Panc1 (cell line): Measurements from ENCODE around the gene AP3S2. TPM values are rescaled to one million over a fixed set of nuclear protein-coding genes. Genes with fewer than 3 reads are reported as not detected.

Source experiments
- ATAC-seq: fragments of 200-7000 bp; cut with Tn5 transposase; 2 replicates; pipeline ENCODE4 v1.9.1; 2020; ENCODE audit warnings: mild to moderate bottlenecking, moderate library complexity
- BruUV-seq: library from RNA; stranded (reverse); fragments of 400-500 nt; replicated peaks from 2 replicates; lab custom pipeline; 2021; lab: Mats Ljungman, UMichigan
- CTCF ChIA-PET: fragments of 300-600 bp; sonication (Branson Sonifier 250); formaldehyde crosslinking; loops from one replicate; lab custom pipeline; 2022; ENCODE audit warnings: antibody characterized with exemption; lab: Charles Lee
- POLR2A ChIA-PET: fragments of 300-600 bp; sonication (Branson Sonifier 250); formaldehyde crosslinking; loops from one replicate; lab custom pipeline; 2022; ENCODE audit warnings: antibody characterized with exemption; lab: Charles Lee
- DNase-seq: peaks from one replicate; pipeline ENCODE4 v3.0.0-alpha.2; 2010; ENCODE audit warnings: low read depth, low spot score
- H3K27ac ChIP-seq: 2 replicates; pipeline ENCODE4 v1.5.1; 2011; ENCODE audit warnings: mild to moderate bottlenecking, low read length, inconsistent platforms
- H3K27me3 ChIP-seq: fragments of 200-500 bp; sonication (Bioruptor generic); 2 replicates; pipeline ENCODE4 v1.6.0; 2014; ENCODE audit warnings: low read length, inconsistent platforms; ENCODE audit not compliant: control insufficient read depth, insufficient read depth
- H3K36me3 ChIP-seq: fragments of 200-500 bp; sonication (Bioruptor generic); 2 replicates; pipeline ENCODE4 v1.5.1; 2014; ENCODE audit warnings: inconsistent platforms, mild to moderate bottlenecking, low read length, moderate library complexity; ENCODE audit not compliant: control insufficient read depth, insufficient read depth
- H3K4me1 ChIP-seq: 2 replicates; pipeline ENCODE4 v1.5.1; 2011; ENCODE audit warnings: inconsistent platforms, mild to moderate bottlenecking, low read length, moderate library complexity; ENCODE audit not compliant: control insufficient read depth, insufficient read depth
- H3K4me3 ChIP-seq, 2 experiments: 2 replicates each; pipeline ENCODE4 v1.5.1; 2011 to 2012; ENCODE audit warnings: low read depth in 2 of 2, low read length in 2 of 2, mild to moderate bottlenecking in 2 of 2, inconsistent platforms in 1 of 2, moderate library complexity in 1 of 2
- H3K9me3 ChIP-seq: fragments of 200-500 bp; sonication (Bioruptor generic); 2 replicates; pipeline ENCODE4 v1.5.1; 2014; ENCODE audit warnings: low read depth, mild to moderate bottlenecking, inconsistent platforms, low read length, moderate library complexity; ENCODE audit not compliant: control insufficient read depth, insufficient read depth
- POLR2AphosphoS5 ChIP-seq: IDR thresholded peaks from 2 replicates; pipeline ENCODE4 v1.6.1; 2012; ENCODE audit warnings: mild to moderate bottlenecking, low read depth, low read length, moderate library complexity
- SIN3A ChIP-seq: IDR thresholded peaks from 2 replicates; pipeline ENCODE4 v1.6.1; 2012; ENCODE audit warnings: low read depth, mild to moderate bottlenecking, low read length, moderate library complexity, borderline replicate concordance; ENCODE audit not compliant: insufficient read depth
- TCF7L2 ChIP-seq: IDR thresholded peaks from 2 replicates; pipeline ENCODE4 v1.6.1; 2011; ENCODE audit warnings: mild to moderate bottlenecking, low read depth, low read length, inconsistent platforms
- in situ Hi-C: cut with HindIII; loops from 2 replicates; pipeline ENCODE4 v1.10.0; 2016; ENCODE audit warnings: low sequenced_read_pairs, low pct_unique_long_range_greater_than_20kb
- intact Hi-C: fragments of 100-400 bp; cut with micrococcal nuclease; formaldehyde crosslinking; loops from one replicate; pipeline ENCODE4 v1.10.0; 2022; ENCODE audit not compliant: unreplicated experiment
- total RNA-seq: library from RNA; stranded (reverse); gene quantifications from one replicate; pipeline ENCODE4 v1.2.1, GENCODE V29; 2021; ENCODE audit not compliant: unreplicated experiment
- TF ChIP-seq, protein P1 (sequence below), 2 experiments: IDR thresholded peaks; 2 replicates each; pipeline ENCODE4 v1.6.1; 2011 to 2012; ENCODE audit warnings: low read depth in 2 of 2, control low read depth in 1 of 2, low read length in 1 of 2, mild to moderate bottlenecking in 1 of 2, moderate library complexity in 1 of 2; ENCODE audit not compliant: insufficient read depth in 1 of 2
- TF ChIP-seq, protein P2 (sequence below): fragments of 450-650 bp; IDR thresholded peaks from 2 replicates; pipeline ENCODE4 v1.5.1; 2017; ENCODE audit warnings: mild to moderate bottlenecking

Gene AP3S2
- total RNA-seq, 1 experiment from 2014 or later: 24.6 TPM

DNA sequence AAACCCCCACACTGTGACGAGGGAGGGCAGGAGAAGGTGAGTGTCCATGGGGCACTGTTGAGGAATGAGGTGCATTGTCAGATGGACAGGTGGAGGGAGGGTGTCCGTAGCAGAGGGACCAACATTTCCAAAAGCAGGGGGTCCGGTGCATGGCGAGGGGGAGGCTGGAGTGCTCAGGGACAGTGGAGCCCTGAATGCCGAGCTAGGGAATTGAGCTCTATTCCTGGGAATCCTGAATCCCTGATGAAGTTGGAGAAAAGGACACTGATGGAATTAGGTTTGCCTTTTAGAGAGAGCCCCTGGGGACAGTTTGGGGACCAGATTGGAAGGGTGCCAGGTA lies 71.2 kb downstream of the AP3S2 start:
- ChIA-PET CTCF (no interaction called here), POLR2A (no interaction called here)
- H3K27me3 ChIP-seq: no peaks in the 10 kb centered on the region
- TF ChIP-seq, protein P1, sequence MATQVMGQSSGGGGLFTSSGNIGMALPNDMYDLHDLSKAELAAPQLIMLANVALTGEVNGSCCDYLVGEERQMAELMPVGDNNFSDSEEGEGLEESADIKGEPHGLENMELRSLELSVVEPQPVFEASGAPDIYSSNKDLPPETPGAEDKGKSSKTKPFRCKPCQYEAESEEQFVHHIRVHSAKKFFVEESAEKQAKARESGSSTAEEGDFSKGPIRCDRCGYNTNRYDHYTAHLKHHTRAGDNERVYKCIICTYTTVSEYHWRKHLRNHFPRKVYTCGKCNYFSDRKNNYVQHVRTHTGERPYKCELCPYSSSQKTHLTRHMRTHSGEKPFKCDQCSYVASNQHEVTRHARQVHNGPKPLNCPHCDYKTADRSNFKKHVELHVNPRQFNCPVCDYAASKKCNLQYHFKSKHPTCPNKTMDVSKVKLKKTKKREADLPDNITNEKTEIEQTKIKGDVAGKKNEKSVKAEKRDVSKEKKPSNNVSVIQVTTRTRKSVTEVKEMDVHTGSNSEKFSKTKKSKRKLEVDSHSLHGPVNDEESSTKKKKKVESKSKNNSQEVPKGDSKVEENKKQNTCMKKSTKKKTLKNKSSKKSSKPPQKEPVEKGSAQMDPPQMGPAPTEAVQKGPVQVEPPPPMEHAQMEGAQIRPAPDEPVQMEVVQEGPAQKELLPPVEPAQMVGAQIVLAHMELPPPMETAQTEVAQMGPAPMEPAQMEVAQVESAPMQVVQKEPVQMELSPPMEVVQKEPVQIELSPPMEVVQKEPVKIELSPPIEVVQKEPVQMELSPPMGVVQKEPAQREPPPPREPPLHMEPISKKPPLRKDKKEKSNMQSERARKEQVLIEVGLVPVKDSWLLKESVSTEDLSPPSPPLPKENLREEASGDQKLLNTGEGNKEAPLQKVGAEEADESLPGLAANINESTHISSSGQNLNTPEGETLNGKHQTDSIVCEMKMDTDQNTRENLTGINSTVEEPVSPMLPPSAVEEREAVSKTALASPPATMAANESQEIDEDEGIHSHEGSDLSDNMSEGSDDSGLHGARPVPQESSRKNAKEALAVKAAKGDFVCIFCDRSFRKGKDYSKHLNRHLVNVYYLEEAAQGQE (IDR thresholded peaks at IDR 0.05; ENCODE audit: insufficient read depth in 1 of 2, low read depth in 2 of 2, low read length in 1 of 2): no peak
- TF ChIP-seq SIN3A (no peak), TCF7L2 (no peak), POLR2AphosphoS5 (no peak)
- TF ChIP-seq, protein P2, sequence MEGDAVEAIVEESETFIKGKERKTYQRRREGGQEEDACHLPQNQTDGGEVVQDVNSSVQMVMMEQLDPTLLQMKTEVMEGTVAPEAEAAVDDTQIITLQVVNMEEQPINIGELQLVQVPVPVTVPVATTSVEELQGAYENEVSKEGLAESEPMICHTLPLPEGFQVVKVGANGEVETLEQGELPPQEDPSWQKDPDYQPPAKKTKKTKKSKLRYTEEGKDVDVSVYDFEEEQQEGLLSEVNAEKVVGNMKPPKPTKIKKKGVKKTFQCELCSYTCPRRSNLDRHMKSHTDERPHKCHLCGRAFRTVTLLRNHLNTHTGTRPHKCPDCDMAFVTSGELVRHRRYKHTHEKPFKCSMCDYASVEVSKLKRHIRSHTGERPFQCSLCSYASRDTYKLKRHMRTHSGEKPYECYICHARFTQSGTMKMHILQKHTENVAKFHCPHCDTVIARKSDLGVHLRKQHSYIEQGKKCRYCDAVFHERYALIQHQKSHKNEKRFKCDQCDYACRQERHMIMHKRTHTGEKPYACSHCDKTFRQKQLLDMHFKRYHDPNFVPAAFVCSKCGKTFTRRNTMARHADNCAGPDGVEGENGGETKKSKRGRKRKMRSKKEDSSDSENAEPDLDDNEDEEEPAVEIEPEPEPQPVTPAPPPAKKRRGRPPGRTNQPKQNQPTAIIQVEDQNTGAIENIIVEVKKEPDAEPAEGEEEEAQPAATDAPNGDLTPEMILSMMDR: no peak
- intact Hi-C loops (no loop called here), in situ Hi-C loops (no loop called here)
- no peaks in the 10 kb centered on the region for H3K9me3 ChIP-seq
- H3K27ac ChIP-seq: peak overlapping the region; percentile 91
- no peaks in the 10 kb centered on the region for H3K36me3 ChIP-seq
- no TSS peak for BruUV-seq
- peaks cover 57% of the 10 kb centered on the region for H3K4me1 ChIP-seq
- DNase-seq: no peak
- no peak for ATAC-seq
- no peak overlapping the region for H3K4me3 ChIP-seq

DNA sequence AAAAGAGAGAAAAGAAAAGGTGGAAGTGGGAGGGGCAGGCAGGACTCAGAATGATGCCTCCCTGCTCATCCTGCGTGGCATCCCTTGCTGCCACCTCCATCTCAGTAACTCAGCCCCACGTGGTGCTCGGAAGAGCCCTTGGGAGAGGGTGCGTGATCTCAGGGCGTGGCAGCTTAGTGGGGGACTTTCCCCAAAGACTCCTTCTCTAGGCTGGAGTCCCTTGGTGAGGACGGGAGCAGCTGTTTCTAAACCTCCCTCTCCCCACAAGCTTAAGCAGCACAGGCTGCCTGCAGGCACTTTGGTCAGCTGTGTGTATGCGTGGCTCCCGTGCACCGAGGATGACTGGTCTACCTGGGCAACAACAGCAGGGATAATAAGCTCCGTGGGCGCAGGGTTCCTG lies 71.8 kb downstream of the AP3S2 start:
- DNase-seq: no peak
- Histone ChIP-seq H3K27me3 (no peaks in the 10 kb centered on the region), H3K9me3 (no peaks in the 10 kb centered on the region), H3K4me3 (no peak overlapping the region), H3K4me1 (peaks cover 55% of the 10 kb centered on the region), H3K27ac (peak overlapping the region; percentile 91), H3K36me3 (no peaks in the 10 kb centered on the region)
- in situ Hi-C loops: no loop called here
- peak; percentile 17; the same call in 1 of the 2 replicates for ATAC-seq
- ChIA-PET CTCF (no interaction called here), POLR2A (no interaction called here)
- no TSS peak for BruUV-seq
- TF ChIP-seq TCF7L2: no peak
- TF ChIP-seq, protein P2: no peak
- TF ChIP-seq POLR2AphosphoS5: no peak
- TF ChIP-seq, protein P1 (IDR thresholded peaks at IDR 0.05; ENCODE audit: insufficient read depth in 1 of 2, low read depth in 2 of 2, low read length in 1 of 2): no peak
- no peak for TF ChIP-seq SIN3A
- intact Hi-C loops: no loop called here
